ENCODE measurements around the gene CISTR.

- TF ChIP-seq TAF1 (IDR thresholded peaks at IDR 0.05; ENCODE audit: low read depth) (no peak), RAD21 (conservative IDR thresholded peaks at IDR 0.05) (no peak), CTCF (IDR thresholded peaks at IDR 0.05; ENCODE audit: poor library complexity, severe bottlenecking) (no peak), REST (IDR thresholded peaks at IDR 0.05; ENCODE audit: borderline replicate concordance) (no peak), POLR2AphosphoS5 (IDR thresholded peaks at IDR 0.05) (no peak), EZH2 (IDR thresholded peaks at IDR 0.05; ENCODE audit: borderline replicate concordance, insufficient read depth, low read length, poor library complexity, severe bottlenecking) (no peak)
These were observed 9.5 kb upstream of the CISTR start for GRCh38 chr12:53761306-53761705.

All from neural cell (in vitro differentiated cells).